ENCODE data around the gene ZNF646. TPM values are rescaled to one million over a fixed set of nuclear protein-coding genes. Genes with fewer than 3 reads are reported as not detected.

Gene ZNF646
- total RNA-seq, 2 experiments from 2014 or later = 28.3 to 33.3 TPM

GRCh38 chr16:31073142-31073969, 866 bp upstream of the ZNF646 start:
- CTCF ChIA-PET = interaction anchor here (0.6 to 1.7 kb wide), 12 partner anchors 13 to 109 kb away, joined by 3 to 14 read pairs (median 4); partner anchors contain the start of genes HSD3B7 and VKORC1
- H3K9me3 Mint-ChIP-seq = no peaks in the 10 kb centered on the region
- POLR2A ChIA-PET = interaction anchor here (0.5 to 1.4 kb wide), 5 partner anchors 18 to 44 kb away, joined by 3 to 4 read pairs (median 3); partner anchors contain the start of genes KAT8 and STX4
- peak overlapping the region; percentile 91 for H3K4me3 Mint-ChIP-seq
- H3K27me3 Mint-ChIP-seq = no peaks in the 10 kb centered on the region
- peaks cover 18% of the 10 kb centered on the region for H3K36me3 Mint-ChIP-seq (ENCODE audit: low read depth)
- peaks cover 31% of the 10 kb centered on the region for H3K4me1 Mint-ChIP-seq
- DNase-seq = peak; percentile 91
- H3K27ac Mint-ChIP-seq = peak overlapping the region; percentile 94

- H3K27me3 Mint-ChIP-seq = no peaks in the 10 kb centered on the region
- no peak for DNase-seq
- ChIA-PET POLR2A (interaction anchor here (1.4 kb wide), 1 partner anchor 43 kb away, joined by 4 read pairs; the partner anchor contains the start of gene KAT8), CTCF (interaction anchor here (1.0 to 1.4 kb wide), 4 partner anchors 14 to 121 kb away, joined by 3 to 14 read pairs (median 4); no protein-coding TSS in a partner anchor)
- H3K36me3 Mint-ChIP-seq (ENCODE audit: low read depth) = peaks cover 29% of the 10 kb centered on the region
- H3K27ac Mint-ChIP-seq = peak overlapping the region; percentile 94
- no peaks in the 10 kb centered on the region for H3K9me3 Mint-ChIP-seq
- peaks cover 30% of the 10 kb centered on the region for H3K4me1 Mint-ChIP-seq
- H3K4me3 Mint-ChIP-seq = peak overlapping the region; percentile 91
Observed at GRCh38 chr16:31074814-31075183, 577 bp downstream of the ZNF646 start.

GRCh38 chr16:31076319-31076718, 2.1 kb downstream of the ZNF646 start:
- Mint-ChIP-seq H3K27ac (peak overlapping the region; percentile 94), H3K9me3 (no peaks in the 10 kb centered on the region), H3K27me3 (no peaks in the 10 kb centered on the region), H3K36me3 (ENCODE audit: low read depth) (peaks cover 34% of the 10 kb centered on the region), H3K4me3 (peak overlapping the region; percentile 36), H3K4me1 (peaks cover 34% of the 10 kb centered on the region)
- ChIA-PET POLR2A (interaction anchor here (0.6 kb wide), 1 partner anchor 626 kb away, joined by 4 read pairs; no protein-coding TSS in a partner anchor), CTCF (interaction anchor here (1.0 to 1.4 kb wide), 2 partner anchors 11 to 66 kb away, joined by 5 to 7 read pairs; no protein-coding TSS in a partner anchor)
- DNase-seq = no peak

GRCh38 chr16:31077024-31077423, 2.8 kb downstream of the ZNF646 start:
- ChIA-PET POLR2A (no interaction called here), CTCF (no interaction called here)
- H3K4me1 Mint-ChIP-seq = peaks cover 28% of the 10 kb centered on the region
- no peaks in the 10 kb centered on the region for H3K9me3 Mint-ChIP-seq
- no peaks in the 10 kb centered on the region for H3K27me3 Mint-ChIP-seq
- H3K27ac Mint-ChIP-seq = no peak overlapping the region
- no peak for DNase-seq
- no peak overlapping the region for H3K4me3 Mint-ChIP-seq
- peaks cover 34% of the 10 kb centered on the region for H3K36me3 Mint-ChIP-seq (ENCODE audit: low read depth)

- no peaks in the 10 kb centered on the region for H3K27me3 Mint-ChIP-seq
- ChIA-PET CTCF (interaction anchor here (0.5 to 0.8 kb wide), 3 partner anchors 19 to 244 kb away, joined by 3 read pairs; no protein-coding TSS in a partner anchor), POLR2A (no interaction called here)
- H3K27ac Mint-ChIP-seq = no peak overlapping the region
- H3K36me3 Mint-ChIP-seq (ENCODE audit: low read depth) = peaks cover 36% of the 10 kb centered on the region
- H3K9me3 Mint-ChIP-seq = no peaks in the 10 kb centered on the region
- DNase-seq = no peak
- H3K4me1 Mint-ChIP-seq = peaks cover 25% of the 10 kb centered on the region
- H3K4me3 Mint-ChIP-seq = no peak overlapping the region
Observed at GRCh38 chr16:31077592-31078396, 3.6 kb downstream of the ZNF646 start.

- DNase-seq = no peak
- no peaks in the 10 kb centered on the region for H3K9me3 Mint-ChIP-seq
- no peaks in the 10 kb centered on the region for H3K27me3 Mint-ChIP-seq
- H3K36me3 Mint-ChIP-seq (ENCODE audit: low read depth) = peaks cover 36% of the 10 kb centered on the region
- H3K27ac Mint-ChIP-seq = no peak overlapping the region
- peaks cover 25% of the 10 kb centered on the region for H3K4me1 Mint-ChIP-seq
- POLR2A ChIA-PET = no interaction called here
- CTCF ChIA-PET = interaction anchor here (0.5 to 0.8 kb wide), 3 partner anchors 18 to 245 kb away, joined by 3 read pairs; no protein-coding TSS in a partner anchor
- no peak overlapping the region for H3K4me3 Mint-ChIP-seq
Observed at GRCh38 chr16:31078597-31079341, 4.5 kb downstream of the ZNF646 start.

- CTCF ChIA-PET = no interaction called here
- POLR2A ChIA-PET = no interaction called here
- peaks cover 36% of the 10 kb centered on the region for H3K36me3 Mint-ChIP-seq (ENCODE audit: low read depth)
- no peaks in the 10 kb centered on the region for H3K27me3 Mint-ChIP-seq
- no peaks in the 10 kb centered on the region for H3K9me3 Mint-ChIP-seq
- peaks cover 25% of the 10 kb centered on the region for H3K4me1 Mint-ChIP-seq
- no peak for DNase-seq
- no peak overlapping the region for H3K4me3 Mint-ChIP-seq
- no peak overlapping the region for H3K27ac Mint-ChIP-seq
Observed at GRCh38 chr16:31079342-31079944, 5.2 kb downstream of the ZNF646 start.

GRCh38 chr16:31080035-31080629, 5.9 kb downstream of the ZNF646 start:
- no peaks in the 10 kb centered on the region for H3K27me3 Mint-ChIP-seq
- DNase-seq = no peak
- ChIA-PET CTCF (interaction anchor here (0.8 to 1.9 kb wide), 2 partner anchors 9 to 18 kb away, joined by 3 to 4 read pairs; no protein-coding TSS in a partner anchor), POLR2A (no interaction called here)
- H3K27ac Mint-ChIP-seq = no peak overlapping the region
- H3K4me1 Mint-ChIP-seq = peaks cover 18% of the 10 kb centered on the region
- peaks cover 34% of the 10 kb centered on the region for H3K36me3 Mint-ChIP-seq (ENCODE audit: low read depth)
- H3K9me3 Mint-ChIP-seq = no peaks in the 10 kb centered on the region
- H3K4me3 Mint-ChIP-seq = no peak overlapping the region

- POLR2A ChIA-PET = no interaction called here
- DNase-seq = no peak
- CTCF ChIA-PET = interaction anchor here (0.8 to 1.9 kb wide), 2 partner anchors 10 to 17 kb away, joined by 3 to 4 read pairs; no protein-coding TSS in a partner anchor
- peaks cover 11% of the 10 kb centered on the region for H3K4me1 Mint-ChIP-seq
- no peaks in the 10 kb centered on the region for H3K9me3 Mint-ChIP-seq
- no peak overlapping the region for H3K27ac Mint-ChIP-seq
- peaks cover 36% of the 10 kb centered on the region for H3K36me3 Mint-ChIP-seq (ENCODE audit: low read depth)
- H3K27me3 Mint-ChIP-seq = no peaks in the 10 kb centered on the region
- no peak overlapping the region for H3K4me3 Mint-ChIP-seq
Observed at GRCh38 chr16:31080756-31081419, 6.7 kb downstream of the ZNF646 start.

GRCh38 chr16:31081428-31082351, 7.5 kb downstream of the ZNF646 start:
- Mint-ChIP-seq H3K9me3 (no peaks in the 10 kb centered on the region), H3K27ac (peak overlapping the region; percentile 47), H3K36me3 (ENCODE audit: low read depth) (peaks cover 36% of the 10 kb centered on the region), H3K4me1 (peaks cover 9% of the 10 kb centered on the region), H3K4me3 (no peak overlapping the region), H3K27me3 (no peaks in the 10 kb centered on the region)
- POLR2A ChIA-PET = no interaction called here
- no peak for DNase-seq
- CTCF ChIA-PET = interaction anchor here (1.9 kb wide), 1 partner anchor 11 kb away, joined by 4 read pairs; no protein-coding TSS in a partner anchor

Data from activated CD4-positive, alpha-beta T cell treated with anti-CD3 and anti-CD28 coated beads, Interleukin-2, amount 10 ng/mL, durations not matched to agents 7 days and 5 days (primary cell).